Muscle of leg (tissue), 16 donors: Measurements from ENCODE around the gene ERLEC1. TPM values are rescaled to one million over a fixed set of nuclear protein-coding genes. Genes with fewer than 3 reads are reported as not detected.
A peak's percentile ranks its signal among the peaks of the same experiment; 100 is the strongest.

Experiments
- DNase-seq: peaks from one replicate; pipeline ENCODE4 v3.0.0; 2013
- H3K27ac ChIP-seq: one replicate; pipeline ENCODE4 v1.5.1; 2013; ENCODE audit warnings: mild to moderate bottlenecking, low read length, control low read depth
- H3K27me3 ChIP-seq: one replicate; pipeline ENCODE4 v1.6.1; 2013; ENCODE audit warnings: low read length; ENCODE audit not compliant: control insufficient read depth, insufficient read depth
- H3K36me3 ChIP-seq: one replicate; pipeline ENCODE4 v1.6.1; 2013; ENCODE audit warnings: low read length; ENCODE audit not compliant: control insufficient read depth, insufficient read depth
- H3K4me1 ChIP-seq: one replicate; pipeline ENCODE4 v1.6.1; 2013; ENCODE audit warnings: low read length; ENCODE audit not compliant: control insufficient read depth, insufficient read depth
- H3K4me3 ChIP-seq: one replicate; pipeline ENCODE4 v1.5.1; 2013; ENCODE audit warnings: low read length, control low read depth
- H3K9me3 ChIP-seq: replicated peaks from 2 replicates; pipeline ENCODE4 v1.6.1; 2013; ENCODE audit warnings: low read depth, low read length; ENCODE audit not compliant: control insufficient read depth
- WGBS: methylation state at CpG from one replicate; pipeline ENCODE4 v1.1.5; 2013; ENCODE audit warnings: missing lambda C conversion rate; ENCODE audit not compliant: insufficient coverage; 5-methylcytosine and 5-hydroxymethylcytosine counted together
- long read RNA-seq, 11 donors: transcript quantifications; one replicate each; lab custom pipeline, GENCODE V29; 2026
- polyA plus RNA-seq, 8 donors: library from polyadenylated mRNA; unstranded; fragments of 120-200 nt; gene quantifications; one replicate each; pipeline versions ENCODE4 v1.2.1 to v1.2.3, GENCODE V29; 2013; ENCODE audit warnings: inconsistent platforms in 1 of 8, low replicate concordance in 1 of 8; ENCODE audit not compliant: insufficient read length in 8 of 8, insufficient read depth in 1 of 8
- total RNA-seq: library from RNA; stranded (reverse); fragments of 120-200 nt; gene quantifications from one replicate; pipeline ENCODE4 v1.2.4, GENCODE V29; 2013

The ERLEC1 gene, protein sequence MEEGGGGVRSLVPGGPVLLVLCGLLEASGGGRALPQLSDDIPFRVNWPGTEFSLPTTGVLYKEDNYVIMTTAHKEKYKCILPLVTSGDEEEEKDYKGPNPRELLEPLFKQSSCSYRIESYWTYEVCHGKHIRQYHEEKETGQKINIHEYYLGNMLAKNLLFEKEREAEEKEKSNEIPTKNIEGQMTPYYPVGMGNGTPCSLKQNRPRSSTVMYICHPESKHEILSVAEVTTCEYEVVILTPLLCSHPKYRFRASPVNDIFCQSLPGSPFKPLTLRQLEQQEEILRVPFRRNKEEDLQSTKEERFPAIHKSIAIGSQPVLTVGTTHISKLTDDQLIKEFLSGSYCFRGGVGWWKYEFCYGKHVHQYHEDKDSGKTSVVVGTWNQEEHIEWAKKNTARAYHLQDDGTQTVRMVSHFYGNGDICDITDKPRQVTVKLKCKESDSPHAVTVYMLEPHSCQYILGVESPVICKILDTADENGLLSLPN
- total RNA-seq (50.9 TPM), polyA plus RNA-seq (10 to 100 TPM; 38.4 to 59.8 (median 46.6) TPM)
- long read RNA-seq, donor 1, partial matches to known transcripts: 0 of 4 reads
- long read RNA-seq, donor 1, other reads (novel, unspliced or antisense): 0 of 4 reads
- long read RNA-seq, donor 2, partial matches to known transcripts: 0 of 3 reads
- long read RNA-seq, donor 2, other reads (novel, unspliced or antisense): 0 of 3 reads
- long read RNA-seq, donor 3, transcript ERLEC1-201 (14 exons, 2,433 nt): major isoform, 11 of 14 reads
- long read RNA-seq, donor 3, partial matches to known transcripts: 0 of 14 reads
- long read RNA-seq, donor 3, other reads (novel, unspliced or antisense): 0 of 14 reads
- long read RNA-seq, donor 4, transcript ERLEC1-201 (14 exons, 2,433 nt): major isoform, 6 of 13 reads
- long read RNA-seq, donor 4, partial matches to known transcripts: 7 of 13 reads
- long read RNA-seq, donor 4, other reads (novel, unspliced or antisense): 0 of 13 reads
- long read RNA-seq, donor 5, transcript ERLEC1-201 (14 exons, 2,433 nt): major isoform, 29 of 79 reads
- long read RNA-seq, donor 5, transcript ERLEC1-202 (13 exons, 2,271 nt): minor isoform, 6 of 79 reads
- long read RNA-seq, donor 5, partial matches to known transcripts: 43 of 79 reads
- long read RNA-seq, donor 5, other reads (novel, unspliced or antisense): 0 of 79 reads
- long read RNA-seq, donor 6, transcript ERLEC1-201 (14 exons, 2,433 nt): major isoform, 17 of 21 reads
- long read RNA-seq, donor 6, partial matches to known transcripts: 0 of 21 reads
- long read RNA-seq, donor 6, other reads (novel, unspliced or antisense): 0 of 21 reads
- long read RNA-seq, donor 7, transcript ERLEC1-201 (14 exons, 2,433 nt): major isoform, 14 of 41 reads
- long read RNA-seq, donor 7, transcript ERLEC1-202 (13 exons, 2,271 nt): minor isoform, 7 of 41 reads
- long read RNA-seq, donor 7, partial matches to known transcripts: 20 of 41 reads
- long read RNA-seq, donor 7, other reads (novel, unspliced or antisense): 0 of 41 reads
- long read RNA-seq, donor 8, transcript ERLEC1-201 (14 exons, 2,433 nt): major isoform, 8 of 14 reads
- long read RNA-seq, donor 8, partial matches to known transcripts: 6 of 14 reads
- long read RNA-seq, donor 8, other reads (novel, unspliced or antisense): 0 of 14 reads
- long read RNA-seq, donor 9, transcript ERLEC1-201 (14 exons, 2,433 nt): major isoform, 6 of 25 reads
- long read RNA-seq, donor 9, partial matches to known transcripts: 17 of 25 reads
- long read RNA-seq, donor 9, other reads (novel, unspliced or antisense): 0 of 25 reads
- long read RNA-seq, donor 10, transcript ERLEC1-201 (14 exons, 2,433 nt): major isoform, 14 of 27 reads
- long read RNA-seq, donor 10, partial matches to known transcripts: 10 of 27 reads
- long read RNA-seq, donor 10, other reads (novel, unspliced or antisense): 0 of 27 reads
- long read RNA-seq, donor 11, transcript ERLEC1-201 (14 exons, 2,433 nt): major isoform, 10 of 28 reads
- long read RNA-seq, donor 11, partial matches to known transcripts: 14 of 28 reads
- long read RNA-seq, donor 11, other reads (novel, unspliced or antisense): 0 of 28 reads

GRCh38 chr2:53786705-53787613, at the start of gene ERLEC1, which contains the start of gene ASB3:
Gene ERLEC1 (plus strand): TSS chr2:53787044. CDS start chr2:53787211, 167 bp downstream.
Gene ASB3 (minus strand): TSS chr2:53786953. CDS start chr2:53765572, 21,381 bp downstream.
- Histone ChIP-seq H3K4me3 (peak within 1 kb of the TSS; percentile 94), H3K9me3 (no peaks in the 10 kb centered on the region), H3K27ac (peak within 1 kb of the TSS; percentile 96), H3K27me3 (no peaks in the 10 kb centered on the region), H3K4me1 (peaks cover 11% of the 10 kb centered on the region), H3K36me3 (peaks cover 3% of the 10 kb centered on the region)
- under 1% methylated on average over 52 of the region's 77 CpGs for WGBS
- peak; percentile 97 for DNase-seq

DNA sequence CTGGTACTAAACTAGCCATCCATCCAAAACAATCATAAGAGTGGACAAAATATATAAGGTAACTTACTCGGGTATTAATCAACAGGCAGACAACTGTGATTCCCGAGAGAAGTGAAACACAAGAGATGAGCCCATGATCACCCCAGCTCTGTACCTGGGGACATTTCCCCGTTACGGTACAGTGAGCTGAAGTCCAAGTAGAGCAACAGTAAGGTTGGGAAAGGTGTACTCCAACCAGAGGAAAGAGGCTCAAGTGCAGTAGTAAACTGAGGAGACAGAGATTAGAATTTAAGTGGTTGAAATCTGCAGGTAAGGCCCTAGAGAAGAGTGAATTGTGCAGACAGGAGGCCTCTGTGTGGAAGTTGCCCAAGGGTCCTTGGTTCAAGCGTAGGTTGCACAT, 49.8 kb upstream of the ERLEC1 start:
- Histone ChIP-seq H3K27me3 (no peaks in the 10 kb centered on the region), H3K4me1 (no peaks in the 10 kb centered on the region), H3K36me3 (no peaks in the 10 kb centered on the region)

GRCh38 chr2:53739032-53739431, 47.8 kb upstream of the ERLEC1 start:
- Histone ChIP-seq H3K27ac (no peak overlapping the region), H3K4me3 (no peak overlapping the region), H3K36me3 (peaks cover 2% of the 10 kb centered on the region), H3K9me3 (no peaks in the 10 kb centered on the region), H3K4me1 (no peaks in the 10 kb centered on the region), H3K27me3 (no peaks in the 10 kb centered on the region)
- no CpG with 5 or more reads among the region's 1 CpG for WGBS
- no peak for DNase-seq

More for the DNA sequence above, 49.8 kb upstream of the ERLEC1 start:
- Histone ChIP-seq H3K9me3 (no peaks in the 10 kb centered on the region), H3K27ac (no peak overlapping the region), H3K4me3 (no peak overlapping the region)
- no peak for DNase-seq
- WGBS: 95% methylated on average over 2 of the region's 5 CpGs

GRCh38 chr2:53740170-53740569, 46.7 kb upstream of the ERLEC1 start:
- Histone ChIP-seq H3K4me1 (no peaks in the 10 kb centered on the region), H3K9me3 (no peaks in the 10 kb centered on the region), H3K36me3 (peaks cover 2% of the 10 kb centered on the region), H3K4me3 (no peak overlapping the region), H3K27ac (no peak overlapping the region), H3K27me3 (no peaks in the 10 kb centered on the region)
- peak; percentile 67 for DNase-seq

GRCh38 chr2:53744395-53745065, 42.3 kb upstream of the ERLEC1 start:
- Histone ChIP-seq H3K27me3 (no peaks in the 10 kb centered on the region), H3K36me3 (peaks cover 2% of the 10 kb centered on the region), H3K27ac (no peak overlapping the region), H3K9me3 (no peaks in the 10 kb centered on the region), H3K4me1 (no peaks in the 10 kb centered on the region), H3K4me3 (no peak overlapping the region)
- WGBS: no CpG with 5 or more reads among the region's 2 CpGs
- DNase-seq: no peak

DNA sequence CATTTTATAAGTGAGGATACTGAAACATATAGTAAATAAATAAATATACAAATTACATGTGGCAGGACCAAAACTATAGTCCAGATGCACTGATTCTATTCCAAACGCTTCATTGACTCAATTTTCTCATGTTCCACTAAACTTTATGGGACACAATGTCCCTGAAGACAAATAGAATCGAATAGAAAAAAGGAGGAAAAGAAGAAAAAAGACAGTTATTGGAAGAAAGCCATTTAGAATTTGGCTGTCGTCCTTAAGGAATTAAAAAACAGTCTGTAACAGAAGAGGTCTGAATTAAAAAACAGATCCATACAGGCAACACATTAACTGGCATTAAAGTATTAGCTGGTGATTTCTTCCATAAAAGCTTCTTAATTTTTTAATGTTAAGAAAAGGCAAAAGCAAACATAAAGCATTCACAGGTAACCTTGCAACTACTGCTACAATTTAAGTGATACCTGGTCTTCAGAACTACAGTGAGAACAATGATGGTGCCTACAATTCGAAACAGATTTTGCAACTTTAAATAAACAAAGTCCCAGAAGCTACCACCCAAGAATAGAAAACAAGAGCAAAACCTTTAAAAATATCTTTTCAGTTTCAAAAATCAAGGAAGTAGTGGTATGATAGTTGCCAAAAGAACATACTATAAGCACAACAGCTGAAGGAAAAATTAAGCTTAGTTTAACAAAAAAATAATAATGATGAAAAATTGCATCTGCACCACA, 36.6 kb upstream of the ERLEC1 start:
- WGBS: no CpG with 5 or more reads among the region's 4 CpGs
- Histone ChIP-seq H3K27ac (no peak overlapping the region), H3K36me3 (no peaks in the 10 kb centered on the region), H3K27me3 (no peaks in the 10 kb centered on the region), H3K4me3 (no peak overlapping the region), H3K9me3 (no peaks in the 10 kb centered on the region), H3K4me1 (no peaks in the 10 kb centered on the region)
- peak; percentile 79 for DNase-seq

GRCh38 chr2:53751728-53752127, 35.1 kb upstream of the ERLEC1 start:
- H3K27ac ChIP-seq: no peak overlapping the region
- no peaks in the 10 kb centered on the region for H3K27me3 ChIP-seq
- H3K4me1 ChIP-seq: no peaks in the 10 kb centered on the region
- H3K4me3 ChIP-seq: no peak overlapping the region
- WGBS: no CpG with 5 or more reads among the region's 1 CpG
- no peaks in the 10 kb centered on the region for H3K9me3 ChIP-seq
- H3K36me3 ChIP-seq: no peaks in the 10 kb centered on the region
- DNase-seq: no peak
